ENCODE data around the gene EPB41L5.

- TF ChIP-seq FOXM1 (IDR thresholded peaks at IDR 0.05; ENCODE audit: borderline replicate concordance) = no peak
- no peak for TF ChIP-seq L3MBTL2 (conservative IDR thresholded peaks at IDR 0.05)
- TF ChIP-seq NFRKB (IDR thresholded peaks at IDR 0.05) = no peak
- no peak for TF ChIP-seq SUZ12 (IDR thresholded peaks at IDR 0.05)
- no peak for TF ChIP-seq HDGF (IDR thresholded peaks at IDR 0.05; ENCODE audit: borderline replicate concordance)
- no peak for TF ChIP-seq TARDBP (IDR thresholded peaks at IDR 0.05)
- TF ChIP-seq PKNOX1 (IDR thresholded peaks at IDR 0.05) = no peak
- no peak for TF ChIP-seq FOXK2 (IDR thresholded peaks at IDR 0.05)
- TF ChIP-seq ELF4 (IDR thresholded peaks at IDR 0.05) = no peak
- TF ChIP-seq SP1 (IDR thresholded peaks at IDR 0.05) = no peak
- no peak for TF ChIP-seq CTBP1 (IDR thresholded peaks at IDR 0.05; ENCODE audit: borderline replicate concordance)
- no peak for TF ChIP-seq BHLHE40 (IDR thresholded peaks at IDR 0.05; ENCODE audit: borderline replicate concordance)
These were observed 97.1 kb downstream of the EPB41L5 start for GRCh38 chr2:120110062-120110362.

Measured in HEK293T (cell line).